GM23248 (cell line): ENCODE measurements around the gene PHRF1. TPM values are rescaled to one million over a fixed set of nuclear protein-coding genes. Genes with fewer than 3 reads are reported as not detected.
"Not testable (repeated sequence)": the region's sequence is repeated elsewhere in the genome, so short reads cannot be mapped to it uniquely, and the experiment has no call there.

Experiments
- DNase-seq: peaks from one replicate; pipeline ENCODE4 v3.0.0-alpha.2; 2015
- H2AFZ ChIP-seq: fragments of 200-600 bp; sonication (generic); 2 replicates; pipeline ENCODE4 v1.6.1; 2016; ENCODE audit warnings: antibody characterized with exemption
- H3F3A ChIP-seq: fragments of 200-600 bp; sonication (generic); 2 replicates; pipeline ENCODE4 v1.6.1; 2016; ENCODE audit warnings: mild to moderate bottlenecking, antibody characterized with exemption, mixed run types; ENCODE audit not compliant: insufficient read depth
- H3K27ac ChIP-seq: fragments of 200-600 bp; sonication (generic); 2 replicates; pipeline ENCODE4 v1.5.1; 2016; ENCODE audit warnings: mild to moderate bottlenecking
- H3K27me3 ChIP-seq: fragments of 200-600 bp; sonication (generic); replicated peaks from 2 replicates; pipeline ENCODE4 v1.6.1; 2016; ENCODE audit warnings: mild to moderate bottlenecking; ENCODE audit not compliant: insufficient read depth
- H3K36me3 ChIP-seq: fragments of 200-600 bp; sonication (generic); 2 replicates; pipeline ENCODE4 v1.6.1; 2016; ENCODE audit warnings: low read depth, mild to moderate bottlenecking
- H3K4me1 ChIP-seq: fragments of 200-600 bp; sonication (generic); 2 replicates; pipeline ENCODE4 v1.6.1; 2016; ENCODE audit warnings: mild to moderate bottlenecking; ENCODE audit not compliant: insufficient read depth
- H3K4me2 ChIP-seq: fragments of 200-600 bp; sonication (generic); one replicate; pipeline ENCODE4 v1.6.1; 2016; ENCODE audit warnings: mild to moderate bottlenecking; ENCODE audit not compliant: unreplicated experiment
- H3K4me3 ChIP-seq: fragments of 200-600 bp; sonication (generic); 2 replicates; pipeline ENCODE4 v1.5.1; 2016; ENCODE audit warnings: mild to moderate bottlenecking
- H3K79me2 ChIP-seq: fragments of 200-600 bp; sonication (generic); 2 replicates; pipeline ENCODE4 v1.6.1; 2016; ENCODE audit warnings: mild to moderate bottlenecking; ENCODE audit not compliant: insufficient read depth
- H3K9ac ChIP-seq: fragments of 200-600 bp; sonication (generic); 2 replicates; pipeline ENCODE4 v1.6.1; 2016; ENCODE audit warnings: mild to moderate bottlenecking
- H3K9me2 ChIP-seq: fragments of 200-600 bp; sonication (generic); 2 replicates; pipeline ENCODE4 v1.6.1; 2016; ENCODE audit warnings: mixed run types, mild to moderate bottlenecking, moderate library complexity; ENCODE audit not compliant: insufficient read depth
- H3K9me3 ChIP-seq: fragments of 200-600 bp; sonication (generic); one replicate; pipeline ENCODE4 v1.6.1; 2017; ENCODE audit warnings: low read depth
- H4K20me1 ChIP-seq: fragments of 200-600 bp; sonication (generic); 2 replicates; pipeline ENCODE4 v1.6.0; 2016; ENCODE audit not compliant: insufficient read depth
- EZH2 ChIP-seq: fragments of 200-600 bp; sonication (generic); IDR thresholded peaks from 2 replicates; pipeline ENCODE4 v1.6.1; 2018; ENCODE audit warnings: antibody characterized with exemption, mild to moderate bottlenecking; ENCODE audit not compliant: insufficient read depth, poor library complexity, severe bottlenecking
- EZH2phosphoT487 ChIP-seq: fragments of 200-600 bp; sonication (generic); IDR thresholded peaks from 2 replicates; pipeline ENCODE4 v1.6.1; 2018; ENCODE audit warnings: antibody characterized with exemption, moderate library complexity, mild to moderate bottlenecking, low read depth; ENCODE audit not compliant: insufficient read depth
- WGBS, 2 experiments: methylation state at CpG; one replicate each; pipeline ENCODE4 v1.1.6; 2015 to 2017; ENCODE audit warnings: low lambda C conversion rate in 2 of 2, low coverage in 1 of 2; ENCODE audit errors: missing lambda C conversion rate in 2 of 2; 5-methylcytosine and 5-hydroxymethylcytosine counted together
- in situ Hi-C: fragments of 300-500 bp; cut with MboI; formaldehyde crosslinking; loops from 2 replicates; pipeline ENCODE4 v1.15.0; 2020
- polyA plus RNA-seq: library from polyadenylated mRNA; unstranded; fragments of >200 nt; fragmentation: Nextera tagmentation; extraction: Ambion mirVana; gene quantifications from 2 replicates; pipeline ENCODE4 v1.2.1, GENCODE V29; 2016
- total RNA-seq: library from RNA; depleted of rRNA; stranded (reverse); fragments of >200 nt; shearing (Covaris generic); gene quantifications from 2 replicates; pipeline ENCODE4 v1.2.3, GENCODE V29; 2014

The PHRF1 gene
- total and polyA plus RNA-seq, 2 experiments from 2014 or later, result 10.9 to 27.7 TPM

- Histone ChIP-seq H3K9me3 (no peaks in the 10 kb centered on the region), H3K4me2 (no peak overlapping the region), H3K27me3 (no peaks in the 10 kb centered on the region), H3F3A (peaks cover 6% of the 10 kb centered on the region; the same call in 1 of the 2 replicates), H3K79me2 (no peaks in the 10 kb centered on the region), H4K20me1 (no peaks in the 10 kb centered on the region), H3K27ac (no peak overlapping the region), H3K9me2 (no peaks in the 10 kb centered on the region), H3K4me1 (no peaks in the 10 kb centered on the region), H3K4me3 (no peak overlapping the region), H2AFZ (no peak overlapping the region), H3K9ac (no peak overlapping the region), H3K36me3 (peaks cover 9% of the 10 kb centered on the region; the same call in 1 of the 2 replicates)
- DNase-seq, result no peak
- in situ Hi-C loops, result no loop called here
- WGBS, 2 experiments, result 87% methylated on average over 16 of the region's 16 CpGs
- TF ChIP-seq EZH2phosphoT487 (no peak), EZH2 (no peak)
Measured at GRCh38 chr11:645536-645935, 69.3 kb downstream of the PHRF1 start.

GRCh38 chr11:646214-646613 is 69.9 kb downstream of the PHRF1 start:
- in situ Hi-C loops, result no loop called here
- no peak for DNase-seq
- peaks cover 9% of the 10 kb centered on the region; the same call in 1 of the 2 replicates for H3K36me3 ChIP-seq
- no peak overlapping the region for H3K4me3 ChIP-seq
- H3K27ac ChIP-seq, result no peak overlapping the region
- no peak overlapping the region for H2AFZ ChIP-seq
- H3K27me3 ChIP-seq, result no peaks in the 10 kb centered on the region
- no peaks in the 10 kb centered on the region for H3K4me1 ChIP-seq
- peaks cover 6% of the 10 kb centered on the region; the same call in 1 of the 2 replicates for H3F3A ChIP-seq
- no peak overlapping the region for H3K9ac ChIP-seq
- no peak for TF ChIP-seq EZH2phosphoT487
- no peak for TF ChIP-seq EZH2
- 88 to 89% methylated on average over 14 of the region's 14 CpGs for WGBS, 2 experiments
- no peaks in the 10 kb centered on the region for H3K9me2 ChIP-seq
- H3K79me2 ChIP-seq, result no peaks in the 10 kb centered on the region
- no peaks in the 10 kb centered on the region for H3K9me3 ChIP-seq
- no peaks in the 10 kb centered on the region for H4K20me1 ChIP-seq
- no peak overlapping the region for H3K4me2 ChIP-seq

- H3K27me3 ChIP-seq, H3K36me3 ChIP-seq, H3K4me1 ChIP-seq, H3K79me2 ChIP-seq, H3K9ac ChIP-seq, in situ Hi-C loops, DNase-seq, H3K4me3 ChIP-seq, H3K9me2 ChIP-seq, H3K4me2 ChIP-seq, H3K27ac ChIP-seq, H3F3A ChIP-seq, H3K9me3 ChIP-seq, H2AFZ ChIP-seq, H4K20me1 ChIP-seq: not testable (repeated sequence)
- 91 to 96% methylated on average over 9 to 10 of the region's 14 CpGs for WGBS, 2 experiments
Measured at GRCh38 chr11:647672-648158, 71.4 kb downstream of the PHRF1 start.

- Histone ChIP-seq H3K9me3 (no peaks in the 10 kb centered on the region), H3K27ac (no peak overlapping the region), H3K27me3 (no peaks in the 10 kb centered on the region), H4K20me1 (no peaks in the 10 kb centered on the region), H3K4me2 (no peak overlapping the region), H3K9ac (no peak overlapping the region), H3K9me2 (no peaks in the 10 kb centered on the region), H3K4me1 (no peaks in the 10 kb centered on the region), H3K4me3 (no peak overlapping the region), H3K79me2 (no peaks in the 10 kb centered on the region), H2AFZ (no peak overlapping the region), H3F3A (peaks cover 6% of the 10 kb centered on the region; the same call in 1 of the 2 replicates), H3K36me3 (peaks cover 9% of the 10 kb centered on the region; the same call in 1 of the 2 replicates)
- no peak for TF ChIP-seq EZH2
- no peak for TF ChIP-seq EZH2phosphoT487
- peak; percentile 31 for DNase-seq
- in situ Hi-C loops, result no loop called here
- WGBS, 2 experiments, result 93 to 96% methylated on average over 10 of the region's 10 CpGs
Measured at GRCh38 chr11:650482-650881, 74.2 kb downstream of the PHRF1 start.

DNA sequence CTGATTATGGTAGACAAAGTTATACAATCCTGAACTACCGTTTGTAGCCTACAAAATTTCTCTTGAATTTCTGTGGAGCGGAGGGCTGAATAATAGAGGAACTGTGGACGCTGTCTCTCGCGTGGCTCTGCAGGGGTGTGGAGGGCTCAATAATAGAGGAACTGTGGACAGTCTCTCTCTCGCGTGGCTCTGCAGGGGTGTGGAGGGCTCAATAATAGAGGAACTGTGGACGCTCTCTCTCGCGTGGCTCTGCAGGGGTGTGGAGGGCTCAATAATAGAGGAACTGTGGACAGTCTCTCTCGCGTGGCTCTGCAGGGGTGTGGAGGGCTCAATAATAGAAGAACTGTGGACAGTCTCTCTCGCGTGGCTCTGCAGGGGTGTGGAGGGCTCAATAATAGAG is 76.9 kb downstream of the PHRF1 start:
- H3F3A ChIP-seq, H3K9me2 ChIP-seq, H3K79me2 ChIP-seq, H4K20me1 ChIP-seq, H3K36me3 ChIP-seq, H2AFZ ChIP-seq, in situ Hi-C loops, H3K27ac ChIP-seq, H3K27me3 ChIP-seq, H3K4me3 ChIP-seq, DNase-seq, H3K9ac ChIP-seq, H3K9me3 ChIP-seq, H3K4me1 ChIP-seq, H3K4me2 ChIP-seq: not testable (repeated sequence)
- WGBS, 2 experiments, result 91 to 92% methylated on average over 7 to 14 of the region's 14 CpGs
